Astrocyte (in vitro differentiated cells and primary cell): Measurements from ENCODE around the gene AMPD3. TPM values are rescaled to one million over a fixed set of nuclear protein-coding genes. Genes with fewer than 3 reads are reported as not detected.
A peak's percentile ranks its signal among the peaks of the same experiment; 100 is the strongest.

Experiments
- DNase-seq: peaks from one replicate; pipeline ENCODE4 v3.0.0-alpha.2; 2010; ENCODE audit warnings: low read depth
- FAIRE-seq: peaks from 2 replicates; lab custom pipeline; 2011; peaks lifted over from hg19 to GRCh38; lab: Jason Lieb, UNC
- H2AFZ ChIP-seq: 2 replicates; pipeline ENCODE4 v1.6.0; 2012; ENCODE audit warnings: low read depth, low read length, inconsistent platforms
- H3K27ac ChIP-seq: 2 replicates; pipeline ENCODE4 v1.5.1; 2011; ENCODE audit warnings: low read depth, low read length, inconsistent platforms
- H3K27me3 ChIP-seq: 2 replicates; pipeline ENCODE4 v1.6.0; 2011; ENCODE audit warnings: low read length, inconsistent platforms; ENCODE audit not compliant: insufficient read depth
- H3K36me3 ChIP-seq: 2 replicates; pipeline ENCODE4 v1.5.1; 2011; ENCODE audit warnings: low read length, inconsistent platforms; ENCODE audit not compliant: insufficient read depth
- H3K4me1 ChIP-seq: 2 replicates; pipeline ENCODE4 v1.5.1; 2011; ENCODE audit warnings: low read length, inconsistent platforms; ENCODE audit not compliant: insufficient read depth
- H3K4me2 ChIP-seq: 2 replicates; pipeline ENCODE4 v1.6.0; 2012; ENCODE audit warnings: low read length, inconsistent platforms
- H3K4me3 ChIP-seq: 2 replicates; pipeline ENCODE4 v1.5.1; 2011; ENCODE audit warnings: low read depth, mild to moderate bottlenecking, low read length, inconsistent platforms; ENCODE audit not compliant: insufficient read depth
- H3K79me2 ChIP-seq: 2 replicates; pipeline ENCODE4 v1.6.0; 2012; ENCODE audit warnings: mild to moderate bottlenecking, low read length, inconsistent platforms; ENCODE audit not compliant: insufficient read depth
- H3K9ac ChIP-seq: 2 replicates; pipeline ENCODE4 v1.6.0; 2012; ENCODE audit warnings: mild to moderate bottlenecking, low read length, inconsistent platforms
- H3K9me3 ChIP-seq: 2 replicates; pipeline ENCODE4 v1.5.1; 2012; ENCODE audit warnings: low read depth, mild to moderate bottlenecking, low read length, inconsistent platforms; ENCODE audit not compliant: insufficient read depth
- H4K20me1 ChIP-seq: 2 replicates; pipeline ENCODE4 v1.6.0; 2012; ENCODE audit warnings: low read length, inconsistent platforms; ENCODE audit not compliant: insufficient read depth
- H3K27ac Mint-ChIP-seq: one replicate; pipeline ENCODE4 v1.8.0; 2021; ENCODE audit warnings: mild to moderate bottlenecking, mixed read lengths; ENCODE audit not compliant: unreplicated experiment
- H3K27me3 Mint-ChIP-seq: one replicate; pipeline ENCODE4 v1.8.0; 2021; ENCODE audit warnings: low read depth, mixed read lengths; ENCODE audit not compliant: unreplicated experiment
- H3K36me3 Mint-ChIP-seq: one replicate; pipeline ENCODE4 v1.8.0; 2021; ENCODE audit warnings: low read depth, mixed read lengths; ENCODE audit not compliant: unreplicated experiment
- H3K4me1 Mint-ChIP-seq: one replicate; pipeline ENCODE4 v1.8.0; 2021; ENCODE audit warnings: low read depth, mixed read lengths; ENCODE audit not compliant: unreplicated experiment
- H3K4me3 Mint-ChIP-seq: one replicate; pipeline ENCODE4 v1.8.0; 2021; ENCODE audit warnings: mild to moderate bottlenecking, moderate library complexity, mixed read lengths; ENCODE audit not compliant: unreplicated experiment
- H3K9me3 Mint-ChIP-seq: one replicate; pipeline ENCODE4 v1.8.0; 2021; ENCODE audit warnings: mild to moderate bottlenecking, mixed read lengths; ENCODE audit not compliant: unreplicated experiment
- CTCF ChIP-seq: IDR thresholded peaks from 2 replicates; pipeline ENCODE4 v1.5.1; 2011; ENCODE audit warnings: low read depth, mild to moderate bottlenecking, inconsistent platforms, low read length, moderate library complexity; ENCODE audit not compliant: insufficient read depth
- EZH2 ChIP-seq: IDR thresholded peaks from 2 replicates; pipeline ENCODE4 v1.6.1; 2012; ENCODE audit warnings: mild to moderate bottlenecking, low read length, inconsistent platforms; ENCODE audit not compliant: insufficient read depth
- total RNA-seq: library from RNA; stranded (reverse); gene quantifications from 2 replicates; pipeline ENCODE4 v1.2.1, GENCODE V29; 2021

AMPD3 gene
- total RNA-seq, 1 donor from 2014 or later, result 5.6 TPM

- Mint-ChIP-seq H3K36me3 (peaks cover 7% of the 10 kb centered on the region), H3K4me3 (no peak overlapping the region), H3K27ac (no peak overlapping the region), H3K9me3 (peaks cover 2% of the 10 kb centered on the region), H3K4me1 (peaks cover 10% of the 10 kb centered on the region), H3K27me3 (peaks cover 4% of the 10 kb centered on the region)
- no peaks in the 10 kb centered on the region for H4K20me1 ChIP-seq
- H3K4me3 ChIP-seq, result no peak overlapping the region
- no peaks in the 10 kb centered on the region for H3K36me3 ChIP-seq
- no peak for DNase-seq
- no peak overlapping the region for H3K9ac ChIP-seq
- no peaks in the 10 kb centered on the region for H3K27me3 ChIP-seq
- no peaks in the 10 kb centered on the region for H3K9me3 ChIP-seq
- H3K79me2 ChIP-seq, result no peaks in the 10 kb centered on the region
- no peak overlapping the region for H3K4me2 ChIP-seq
- TF ChIP-seq CTCF, result no peak
- TF ChIP-seq EZH2, result no peak
- H2AFZ ChIP-seq, result no peak overlapping the region
- no peak overlapping the region for H3K27ac ChIP-seq
- peaks cover 7% of the 10 kb centered on the region for H3K4me1 ChIP-seq
- FAIRE-seq, result no peak
Measured at GRCh38 chr11:10485646-10486045, 30.6 kb downstream of the AMPD3 start.

GRCh38 chr11:10486161-10486840 lies 31.2 kb downstream of the AMPD3 start:
- Histone ChIP-seq H3K4me1 (peaks cover 13% of the 10 kb centered on the region), H3K4me2 (no peak overlapping the region), H3K9me3 (no peaks in the 10 kb centered on the region), H3K4me3 (no peak overlapping the region), H3K9ac (no peak overlapping the region), H2AFZ (no peak overlapping the region), H3K79me2 (no peaks in the 10 kb centered on the region), H3K27ac (no peak overlapping the region), H3K36me3 (no peaks in the 10 kb centered on the region), H4K20me1 (no peaks in the 10 kb centered on the region), H3K27me3 (no peaks in the 10 kb centered on the region)
- DNase-seq (no peak), FAIRE-seq (no peak)
- peaks cover 2% of the 10 kb centered on the region for H3K9me3 Mint-ChIP-seq
- H3K4me1 Mint-ChIP-seq, result peaks cover 11% of the 10 kb centered on the region
- H3K36me3 Mint-ChIP-seq, result peaks cover 7% of the 10 kb centered on the region
- no peak overlapping the region for H3K4me3 Mint-ChIP-seq
- peak overlapping the region; percentile 20 for H3K27ac Mint-ChIP-seq
- no peak for TF ChIP-seq CTCF
- no peak for TF ChIP-seq EZH2
- peaks cover 4% of the 10 kb centered on the region for H3K27me3 Mint-ChIP-seq

- Mint-ChIP-seq H3K4me1 (peaks cover 11% of the 10 kb centered on the region), H3K4me3 (no peak overlapping the region), H3K9me3 (peaks cover 2% of the 10 kb centered on the region), H3K36me3 (peaks cover 6% of the 10 kb centered on the region), H3K27ac (no peak overlapping the region), H3K27me3 (peaks cover 4% of the 10 kb centered on the region)
- TF ChIP-seq CTCF (no peak), EZH2 (no peak)
- Histone ChIP-seq H3K79me2 (no peaks in the 10 kb centered on the region), H2AFZ (no peak overlapping the region), H3K4me1 (peaks cover 16% of the 10 kb centered on the region), H3K36me3 (no peaks in the 10 kb centered on the region), H3K4me2 (no peak overlapping the region), H3K9me3 (no peaks in the 10 kb centered on the region), H3K9ac (no peak overlapping the region), H3K27ac (no peak overlapping the region), H3K27me3 (no peaks in the 10 kb centered on the region), H4K20me1 (no peaks in the 10 kb centered on the region), H3K4me3 (no peak overlapping the region)
- DNase-seq (no peak), FAIRE-seq (no peak)
Measured at GRCh38 chr11:10487002-10487647, 32.1 kb downstream of the AMPD3 start.
